HG02938 (cell line): ENCODE data around the gene ARMC6.

Experiments
- ATAC-seq: cut with Tn5 transposase; IDR thresholded peaks from one replicate; pipeline ENCODE4 v1.9.1; 2021; ENCODE audit warnings: mild to moderate bottlenecking, moderate library complexity; ENCODE audit not compliant: unreplicated experiment

Gene ARMC6

DNA sequence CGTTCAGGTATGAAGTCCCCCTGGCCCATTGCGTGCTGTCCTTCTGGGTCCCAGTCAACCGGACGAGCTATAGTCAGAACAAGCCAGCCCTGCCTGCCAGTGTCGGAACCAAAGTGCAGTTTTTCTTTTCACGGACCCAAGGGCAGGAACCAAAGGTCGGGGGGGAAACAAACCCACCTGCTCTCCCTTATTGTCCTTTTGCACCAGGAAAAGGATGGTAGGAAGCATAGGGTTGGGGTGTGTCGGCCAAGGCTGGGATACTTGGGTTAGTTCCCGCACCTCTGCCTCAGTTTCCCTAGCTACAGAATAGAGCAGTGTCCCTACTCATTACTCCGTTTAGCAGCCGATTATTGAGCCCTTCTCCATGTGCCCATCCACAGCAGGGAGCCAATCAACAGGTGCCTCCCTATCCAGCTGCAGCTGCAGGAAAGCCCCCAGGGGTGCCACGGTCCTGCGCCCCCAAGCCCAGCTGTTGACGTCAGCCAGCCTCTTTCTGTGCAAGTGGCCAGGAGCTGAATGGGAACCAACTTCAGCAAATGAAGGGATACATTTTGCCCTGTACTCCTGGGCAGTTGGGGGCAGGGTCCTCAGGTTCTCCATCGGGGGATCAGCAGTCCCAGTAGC lies 21.0 kb downstream of the ARMC6 start:
- ATAC-seq: no peak

DNA sequence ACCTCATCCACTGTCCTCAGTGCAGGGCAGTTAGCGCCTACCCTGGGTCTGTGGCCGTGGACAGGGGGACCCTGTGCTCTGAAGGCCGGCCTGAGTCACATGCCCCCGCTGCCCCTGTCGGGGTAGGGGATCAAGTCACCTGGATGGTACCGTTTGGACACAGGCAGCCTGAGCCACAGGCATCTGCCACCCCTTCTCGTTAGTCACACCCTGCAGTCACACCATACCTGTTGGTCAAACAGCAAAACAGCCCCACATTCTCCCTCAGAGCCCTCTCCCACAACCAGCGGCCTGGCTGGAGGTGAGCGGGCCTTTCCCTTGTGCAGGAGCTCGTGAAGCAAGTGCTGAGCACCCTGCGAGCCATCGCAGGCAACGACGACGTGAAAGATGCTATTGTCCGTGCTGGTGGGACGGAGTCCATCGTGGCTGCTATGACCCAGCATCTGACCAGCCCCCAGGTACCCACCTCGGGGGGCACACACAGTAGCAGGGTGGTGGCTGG lies 21.6 kb downstream of the ARMC6 start:
- ATAC-seq: no peak

DNA sequence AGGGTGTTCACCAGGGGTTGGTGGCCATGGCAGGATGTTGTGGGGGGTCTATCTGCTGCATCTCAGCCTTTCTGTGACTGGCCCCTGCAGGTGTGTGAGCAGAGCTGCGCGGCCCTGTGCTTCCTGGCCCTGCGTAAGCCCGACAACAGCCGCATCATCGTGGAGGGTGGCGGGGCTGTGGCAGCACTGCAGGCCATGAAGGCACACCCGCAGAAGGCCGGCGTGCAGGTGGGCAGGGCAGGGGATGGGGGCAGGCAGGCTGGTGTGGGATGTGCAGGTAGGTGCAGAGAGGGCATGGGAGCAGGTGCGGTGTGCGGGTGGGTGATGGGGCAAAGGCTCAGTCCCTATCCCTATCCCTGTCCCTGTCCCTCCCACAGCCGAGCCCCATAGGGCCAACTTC lies 22.3 kb downstream of the ARMC6 start:
- no peak for ATAC-seq

DNA sequence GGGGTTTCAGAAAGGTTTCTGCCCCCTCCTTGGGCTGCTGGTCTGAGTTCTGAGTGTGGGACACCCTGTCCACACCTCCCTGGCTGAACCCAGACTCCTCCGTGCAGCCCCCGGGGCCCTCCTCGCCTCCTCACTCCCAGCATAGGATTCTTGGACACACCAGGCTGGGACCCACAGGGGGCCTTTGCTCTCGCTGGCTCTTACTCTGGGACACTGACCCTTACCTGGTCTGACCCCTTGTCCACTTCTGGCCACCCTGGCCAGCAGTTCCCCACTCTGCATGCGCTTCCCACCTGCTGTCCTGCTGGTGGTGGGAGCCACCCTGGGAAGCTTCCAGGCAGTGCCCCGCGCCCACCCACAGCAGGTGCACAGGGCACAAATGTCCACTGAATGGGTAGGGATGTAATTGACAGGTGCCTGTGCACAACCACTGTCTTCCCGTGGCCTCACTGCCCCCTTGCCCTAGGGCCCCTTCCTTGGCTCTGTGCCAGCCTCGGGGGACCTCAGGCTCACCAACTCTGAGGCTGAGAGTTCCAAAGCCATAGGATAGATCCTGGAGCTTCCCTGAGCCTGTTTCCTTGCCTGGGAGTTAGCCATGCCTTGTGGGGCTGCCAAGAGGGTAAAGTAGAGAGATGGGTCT lies 23.4 kb downstream of the ARMC6 start:
- ATAC-seq: no peak

DNA sequence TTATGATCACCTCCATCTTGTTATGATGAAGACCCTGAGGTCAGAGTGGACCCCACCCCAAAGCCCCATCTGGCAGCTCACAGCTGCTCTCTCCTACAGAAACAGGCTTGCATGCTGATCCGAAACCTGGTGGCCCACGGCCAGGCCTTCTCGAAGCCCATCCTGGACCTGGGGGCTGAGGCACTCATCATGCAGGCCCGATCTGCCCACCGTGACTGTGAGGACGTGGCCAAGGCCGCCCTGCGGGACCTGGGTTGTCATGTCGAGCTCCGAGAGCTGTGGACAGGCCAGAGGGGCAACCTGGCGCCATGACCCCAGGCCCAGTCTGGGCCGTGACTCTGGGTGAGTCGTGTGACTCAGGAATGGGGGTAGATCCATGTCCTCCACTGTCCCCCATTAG lies 23.9 kb downstream of the ARMC6 start:
- no peak for ATAC-seq

DNA sequence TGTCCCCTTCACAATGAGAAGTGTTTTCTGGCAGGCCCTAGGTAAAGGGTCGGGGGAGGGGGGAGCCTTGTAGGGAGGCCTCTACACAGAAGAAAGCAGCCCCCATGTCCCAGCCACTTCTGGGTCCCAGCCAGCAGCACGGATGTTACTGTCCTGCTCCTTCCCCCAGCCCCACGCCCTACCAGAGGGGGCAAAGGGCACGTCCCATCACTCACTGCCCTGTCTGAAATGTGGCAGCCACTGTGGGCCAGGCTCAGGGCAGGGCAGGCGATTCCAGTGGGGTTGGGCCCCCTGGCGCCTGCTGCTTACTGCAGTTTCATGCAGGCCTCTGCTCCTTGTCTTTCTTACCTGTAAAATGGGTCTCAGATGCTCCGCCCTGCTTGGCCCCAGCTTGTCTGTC lies 24.3 kb downstream of the ARMC6 start:
- ATAC-seq: no peak

DNA sequence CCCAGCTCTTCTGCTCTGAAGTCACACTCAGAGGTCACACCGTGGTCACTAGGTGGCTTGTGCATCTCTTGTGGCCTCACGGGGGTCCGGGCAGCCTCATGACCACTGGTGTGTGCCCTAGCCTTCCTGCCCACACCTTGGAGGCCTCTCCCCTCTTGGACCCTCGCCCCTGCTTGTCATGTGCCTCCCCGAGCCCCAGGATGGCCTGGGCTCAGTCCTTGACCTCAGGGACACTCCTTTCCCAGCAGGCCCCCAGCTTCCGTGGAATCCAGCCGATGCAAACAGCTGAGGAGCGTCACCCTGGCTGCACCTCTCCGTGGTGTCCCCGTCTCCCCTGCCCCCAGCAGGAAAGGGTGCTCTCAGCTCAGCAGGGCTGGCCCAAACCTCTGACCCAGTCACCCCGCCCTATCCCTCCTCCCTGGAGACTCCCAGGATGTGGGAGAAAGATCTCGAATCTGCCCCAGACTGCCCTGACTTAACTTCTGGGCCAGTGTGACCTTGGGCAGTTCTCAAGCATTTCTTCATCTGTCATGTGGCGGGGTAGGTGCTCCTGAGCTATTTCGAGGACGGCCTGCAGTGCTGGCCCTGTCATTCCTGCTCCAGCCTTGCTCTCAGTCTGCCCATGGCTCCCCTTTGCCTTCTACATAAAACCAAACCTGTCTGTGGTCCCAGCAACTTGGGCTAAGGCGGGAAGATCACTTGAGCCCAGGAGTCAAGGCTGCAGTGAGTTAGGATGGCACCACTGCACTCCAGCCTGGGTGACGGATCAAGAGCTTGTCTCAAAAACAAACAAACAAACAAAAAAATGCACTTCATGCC lies 25.8 kb downstream of the ARMC6 start:
- ATAC-seq: no peak

DNA sequence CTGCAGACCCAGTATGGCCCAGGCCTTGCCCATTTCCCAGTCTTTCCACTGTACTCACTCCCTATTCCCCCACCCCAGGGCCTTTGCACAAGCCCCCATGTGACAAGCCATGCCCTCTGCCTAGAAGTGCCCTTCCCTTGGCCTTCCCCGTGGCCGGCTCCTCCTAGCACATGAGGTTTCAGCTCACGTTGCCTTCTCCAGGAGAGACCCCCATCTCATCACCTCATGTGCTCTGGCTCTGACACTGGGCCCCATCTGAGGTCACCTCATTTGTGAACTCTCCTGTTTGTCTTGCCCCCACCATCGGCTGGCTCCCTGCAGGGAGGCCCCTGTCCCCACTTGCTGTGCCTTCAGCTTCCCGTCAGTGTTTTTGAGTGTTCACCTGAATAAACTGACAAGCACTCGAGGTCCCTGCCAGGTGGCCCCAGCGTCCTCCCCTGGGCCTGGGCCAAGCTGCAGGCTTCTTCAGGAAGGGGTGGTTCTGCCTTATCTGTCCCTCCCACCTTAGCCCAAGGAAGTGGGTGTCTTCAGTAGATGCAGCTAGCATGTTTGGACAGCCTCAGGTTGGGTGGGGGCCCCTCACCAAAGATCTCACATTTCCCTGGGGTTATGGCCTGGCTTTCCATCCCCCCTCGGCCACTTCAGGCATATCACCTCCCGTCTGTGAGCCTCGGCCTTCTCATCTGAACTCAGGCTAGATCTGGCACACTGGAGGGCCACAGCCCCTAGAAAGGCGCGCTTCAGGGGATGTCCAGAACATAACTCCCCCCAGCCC lies 26.6 kb downstream of the ARMC6 start:
- no peak for ATAC-seq

DNA sequence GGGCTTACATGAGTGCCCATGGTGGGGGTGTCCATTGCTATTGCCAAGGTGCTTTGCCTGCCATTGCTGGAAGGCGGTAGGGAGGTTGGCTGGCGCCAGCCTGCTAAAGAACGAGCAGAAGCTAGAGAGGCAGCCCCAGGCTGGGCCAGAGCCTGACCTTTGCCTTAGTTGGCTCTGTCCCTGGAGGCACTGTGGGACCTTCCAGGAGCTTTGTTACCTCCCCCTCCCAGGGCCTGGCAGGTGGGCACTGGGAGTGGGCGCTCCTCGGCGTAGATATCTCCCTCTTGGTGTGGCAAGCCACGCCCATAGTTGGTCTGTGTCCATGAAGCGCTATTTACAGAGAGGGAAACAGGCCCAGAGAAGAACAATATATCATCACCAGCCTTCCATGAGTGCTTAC lies 28.1 kb downstream of the ARMC6 start:
- ATAC-seq: no peak

DNA sequence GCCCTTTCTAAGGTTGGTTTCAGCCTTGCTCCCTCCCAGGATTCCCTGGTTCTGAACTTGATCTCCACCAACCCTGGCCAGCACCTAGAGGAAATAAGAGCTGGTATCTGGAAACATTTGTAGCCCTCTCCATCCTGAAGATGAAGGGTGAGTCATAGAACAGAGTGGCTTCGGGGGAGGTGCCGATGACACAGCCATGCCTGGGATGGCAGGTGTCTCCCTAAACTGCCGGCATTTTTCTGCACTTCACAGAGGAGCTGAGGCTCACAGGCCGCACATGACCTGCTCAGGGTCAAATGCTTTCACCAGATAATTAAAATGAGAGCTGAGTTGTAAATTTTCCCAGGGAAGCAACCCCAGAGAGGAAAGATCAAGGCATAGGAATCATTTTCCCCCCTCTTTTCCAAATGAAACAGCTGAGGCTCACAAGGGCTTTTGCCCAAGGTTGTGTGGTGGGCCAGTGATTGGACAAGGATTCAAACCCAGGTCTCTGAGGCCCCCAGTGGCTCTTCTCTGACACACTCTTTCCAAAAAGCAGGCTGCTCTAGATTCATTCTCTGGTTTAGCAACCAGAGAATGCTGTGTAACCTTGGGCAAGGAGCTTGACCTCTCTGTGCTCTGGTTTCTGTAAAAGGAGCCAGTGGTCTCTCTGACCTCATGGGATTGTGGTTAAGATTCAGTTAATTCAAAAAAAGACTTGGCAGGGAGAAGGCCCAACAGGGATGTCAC lies 29.2 kb downstream of the ARMC6 start:
- ATAC-seq: no peak

DNA sequence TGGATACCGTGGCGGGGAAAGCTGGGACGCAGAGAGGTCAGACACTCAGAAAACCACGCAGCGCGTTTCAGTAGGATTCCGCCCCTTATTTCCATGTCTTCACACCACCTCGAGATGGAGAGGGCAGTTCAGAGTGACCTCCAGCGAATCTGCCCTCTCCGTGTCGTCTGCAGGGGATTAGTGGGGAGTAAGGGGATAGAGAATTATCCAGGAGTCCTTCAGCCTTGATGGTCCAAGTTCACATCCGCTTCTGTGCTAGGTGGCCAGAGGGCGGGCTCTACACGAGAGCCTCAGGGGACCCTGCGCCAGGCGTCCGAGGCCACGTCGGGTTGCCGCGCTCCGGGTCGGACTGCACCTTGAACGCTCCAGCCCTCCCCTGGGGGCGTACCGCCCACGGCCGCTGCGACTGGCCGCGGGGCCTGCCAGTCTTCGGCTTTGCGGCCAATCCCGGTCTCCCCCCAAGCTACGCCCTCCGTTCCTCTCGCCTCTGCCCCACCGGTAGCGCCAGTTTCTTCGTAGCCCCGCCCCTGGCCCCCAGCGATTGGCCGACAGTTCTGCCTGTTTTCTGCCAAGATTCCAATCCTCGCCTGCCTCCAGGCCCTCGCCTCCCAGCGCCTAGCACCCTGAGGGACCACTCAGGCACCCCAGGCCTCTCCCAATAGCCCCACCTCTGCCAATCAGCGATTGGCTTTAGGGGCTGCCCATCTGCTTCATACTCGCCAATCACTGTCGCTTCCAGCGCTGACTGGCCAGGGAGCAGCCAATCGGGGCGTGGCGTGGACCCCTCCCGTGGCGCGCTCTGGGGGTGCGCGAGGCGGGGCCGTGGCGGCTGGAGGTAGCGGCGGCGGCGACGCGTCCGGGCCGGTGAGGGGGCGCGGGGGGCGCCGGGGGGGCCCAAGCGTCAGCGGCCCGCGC lies 30.0 kb downstream of the ARMC6 start, which contains the start of gene SLC25A42:
SLC25A42 (plus strand) TSS at position 812 of the 915 bp plus-strand sequence. CDS start 32,131 bp downstream, outside the sequence.
- ATAC-seq: peak; percentile 94

DNA sequence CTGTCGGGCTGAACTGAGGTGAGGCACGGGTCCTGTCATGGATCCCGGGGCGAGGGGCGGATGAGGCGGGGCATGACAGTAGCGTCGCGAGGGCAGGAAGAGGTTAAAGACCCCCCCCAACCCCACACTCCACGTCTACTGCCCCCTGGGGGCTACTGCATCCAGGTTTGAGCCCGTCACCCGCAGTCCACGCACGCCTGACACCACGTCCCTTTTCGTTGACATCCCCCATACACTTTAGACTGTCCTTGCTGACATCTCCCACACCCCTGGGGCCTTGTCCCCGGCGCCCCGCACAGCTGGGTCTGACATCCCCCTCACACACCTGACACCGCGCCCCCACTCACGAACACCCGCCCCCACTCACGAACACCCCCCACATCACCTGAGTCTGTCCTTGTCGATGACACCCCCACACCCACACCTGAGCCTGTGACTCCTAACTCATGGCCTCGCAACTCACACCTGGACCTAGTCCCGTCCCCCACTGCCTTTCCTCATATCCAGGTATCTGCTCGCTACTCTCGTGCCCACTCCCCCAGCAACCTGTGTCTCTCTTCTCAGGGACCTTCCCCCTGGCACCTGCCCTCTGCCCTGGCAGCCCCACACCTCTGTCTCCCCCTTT lies 30.8 kb downstream of the ARMC6 start:
- ATAC-seq: no peak

DNA sequence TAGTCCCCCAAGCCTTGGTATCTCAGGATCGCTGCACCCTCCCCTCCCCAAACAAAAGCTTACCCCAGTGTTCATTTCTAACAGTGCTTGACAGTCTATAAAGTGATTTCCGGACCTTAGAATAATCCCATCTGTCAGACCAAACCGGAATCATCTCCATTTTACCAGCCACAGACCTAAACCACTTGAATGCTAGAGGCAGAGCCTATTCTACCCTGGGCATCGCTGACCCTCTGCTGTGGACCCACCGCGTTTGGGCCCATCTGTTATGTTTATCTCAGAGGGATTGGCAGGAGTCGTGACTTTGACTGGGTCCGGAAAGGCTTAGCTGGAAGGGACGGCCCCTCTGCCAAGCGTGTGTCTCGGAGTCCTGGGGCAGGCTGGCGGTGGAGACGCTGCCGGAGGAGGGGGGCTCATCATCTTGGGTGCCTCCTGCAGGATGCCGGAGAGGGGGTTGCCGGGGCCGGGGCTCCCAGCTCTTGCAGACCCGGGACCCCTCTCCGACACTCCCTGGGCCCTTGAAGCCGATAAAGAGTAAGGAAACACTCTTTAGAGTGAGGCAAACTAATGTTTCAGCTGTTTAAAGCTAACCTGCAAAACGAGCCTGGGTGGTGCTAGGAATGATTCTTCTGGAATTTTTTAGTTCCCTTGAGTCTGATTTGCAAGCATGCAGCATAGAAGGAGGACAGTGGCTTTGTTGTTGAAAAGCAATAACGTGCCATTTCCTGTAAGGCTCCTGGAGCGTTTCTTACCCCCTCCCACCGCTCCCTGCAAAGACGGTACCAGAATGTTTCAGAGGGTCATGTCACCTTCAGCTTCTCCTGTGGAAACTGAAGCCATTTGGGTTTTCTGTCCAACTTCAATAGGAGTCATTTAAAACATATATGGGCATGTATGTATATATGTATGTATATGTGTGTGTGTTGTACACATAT lies 31.7 kb downstream of the ARMC6 start:
- ATAC-seq: no peak

DNA sequence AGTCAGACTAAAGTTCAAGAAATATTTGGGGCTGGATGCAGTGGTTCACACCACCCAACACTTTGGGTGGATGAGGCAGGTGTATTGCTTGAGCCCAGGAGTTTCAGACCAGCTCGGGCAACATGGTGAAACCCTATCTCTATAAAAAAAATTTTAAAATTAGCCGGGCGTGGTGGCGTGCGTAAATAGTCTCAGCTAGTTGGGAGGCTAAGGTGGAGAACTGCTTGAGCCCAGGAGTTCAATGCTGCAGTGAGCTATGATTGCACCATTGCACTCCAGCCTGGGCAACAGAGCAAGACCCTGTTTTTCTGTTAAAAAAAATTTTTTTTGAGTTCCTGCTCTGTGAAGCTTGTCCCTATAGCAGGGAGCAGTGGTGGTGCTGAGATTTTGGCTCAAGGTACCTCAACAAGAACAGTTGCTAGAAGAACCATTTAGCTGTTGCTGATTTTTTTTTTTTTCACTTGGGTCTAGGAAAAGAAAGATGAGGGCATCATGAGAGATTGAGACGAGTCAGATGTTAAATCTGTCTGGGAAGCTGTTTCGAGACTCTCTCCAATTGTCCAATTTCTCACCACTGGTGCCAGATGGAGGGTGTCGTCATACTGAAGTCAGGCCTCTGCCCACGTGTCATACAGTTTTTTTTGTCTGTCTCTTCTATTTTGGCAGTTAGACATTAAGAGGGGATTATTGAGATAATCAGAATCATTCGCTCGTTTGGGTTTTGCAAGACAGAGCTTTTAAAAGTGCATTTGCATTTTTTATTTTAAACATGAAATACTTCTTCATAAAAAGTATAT lies 34.1 kb downstream of the ARMC6 start:
- no peak for ATAC-seq

DNA sequence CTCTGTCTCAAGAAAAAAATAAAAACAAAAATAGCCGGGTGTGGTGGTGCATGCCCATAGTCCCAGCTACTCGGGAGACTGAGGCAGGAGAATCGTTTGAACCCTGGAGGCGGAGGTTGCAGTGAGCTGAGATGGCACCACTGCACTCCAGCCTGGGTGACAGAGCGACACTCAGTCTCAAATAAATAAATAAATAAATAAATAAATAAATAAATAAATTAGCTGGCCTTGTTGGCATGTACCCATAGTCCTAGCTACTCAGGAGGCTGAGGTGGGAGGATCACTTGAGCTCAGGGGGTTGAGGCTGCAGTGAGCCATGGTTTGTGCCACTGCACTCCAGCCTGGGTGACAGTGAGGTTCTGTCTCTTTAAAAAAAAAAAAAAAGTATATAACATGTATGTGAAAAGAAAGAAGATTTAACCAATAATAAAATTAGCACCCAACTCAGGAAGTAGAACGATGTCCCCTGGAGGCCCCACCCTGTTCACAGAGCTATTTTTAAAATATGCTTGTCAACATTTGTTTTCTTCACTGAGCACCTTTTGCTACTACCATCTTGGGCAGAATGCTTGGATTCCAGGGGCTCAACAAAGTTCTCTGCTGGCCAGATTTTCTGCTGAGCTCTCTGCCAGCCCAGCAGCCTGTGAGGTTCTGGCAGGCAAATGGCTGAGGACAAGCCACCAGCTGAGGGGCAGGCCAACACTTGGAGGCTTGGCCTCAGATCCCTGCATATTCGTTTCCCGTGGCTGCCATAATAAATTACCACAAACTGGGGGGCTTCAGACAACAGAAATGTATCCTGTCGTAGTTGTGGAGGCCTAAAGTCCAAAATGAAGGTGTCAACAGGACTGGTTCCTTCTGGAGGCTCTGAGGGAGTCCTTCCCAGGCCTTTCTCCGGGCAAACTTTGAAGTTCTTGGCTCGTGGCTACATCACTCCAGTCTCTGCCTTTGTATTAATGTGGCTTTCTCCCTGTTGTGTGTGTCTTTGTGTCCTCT lies 35.6 kb downstream of the ARMC6 start:
- ATAC-seq: no peak

DNA sequence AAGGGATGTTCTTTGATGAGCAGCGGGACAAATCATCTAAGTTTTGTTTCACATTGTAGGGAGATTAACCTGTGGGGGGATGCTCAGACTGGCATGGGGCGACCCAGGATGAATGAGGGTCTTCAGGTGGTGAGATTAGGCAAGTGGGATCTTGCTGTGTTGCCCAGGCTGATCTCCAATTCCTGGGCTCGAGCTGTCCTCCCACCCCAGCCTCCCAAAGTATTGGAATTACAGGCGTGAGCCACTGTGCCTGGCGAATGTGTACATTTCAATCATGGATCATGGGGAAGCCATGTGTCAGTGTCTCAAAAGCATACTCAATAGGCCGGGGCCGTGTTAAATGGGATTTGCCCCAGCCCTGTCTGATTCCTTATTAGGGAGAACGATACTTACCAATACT lies 38.5 kb downstream of the ARMC6 start:
- ATAC-seq: no peak
